GM12878 (cell line): Measurements from ENCODE around the gene CACNB3. TPM values are rescaled to one million over a fixed set of nuclear protein-coding genes. Genes with fewer than 3 reads are reported as not detected.

Experiments used
- ATAC-seq: fragments of 200-7000 bp; cut with Tn5 transposase; 3 replicates; pipeline ENCODE4 v1.9.1; 2020; ENCODE audit warnings: mild to moderate bottlenecking, moderate library complexity
- BruUV-seq: library from RNA; stranded (reverse); fragments of 400-500 nt; replicated peaks from 2 replicates; lab custom pipeline; 2021; lab: Mats Ljungman, UMichigan
- CTCF ChIA-PET: fragments of 300-600 bp; sonication (Branson Sonifier 250); formaldehyde crosslinking; extraction: SDS; loops from one replicate; lab custom pipeline; 2021; ENCODE audit warnings: inconsistent platforms; lab: Yijun Ruan, JAX
- POLR2A ChIA-PET: fragments of 350-600 bp; formaldehyde crosslinking; extraction: SDS; loops from one replicate; lab custom pipeline; 2021; ENCODE audit warnings: inconsistent platforms; lab: Charles Lee
- RAD21 ChIA-PET: fragments of 300-600 bp; sonication (Branson Sonifier 250); formaldehyde crosslinking; loops from one replicate; lab custom pipeline; 2023; ENCODE audit warnings: antibody characterized with exemption; ENCODE audit not compliant: unreplicated experiment; lab: Charles Lee
- SMC1A ChIA-PET: fragments of 300-600 bp; sonication (Branson Sonifier 250); formaldehyde crosslinking; loops from one replicate; lab custom pipeline; 2023; ENCODE audit not compliant: unreplicated experiment, uncharacterized antibody; lab: Charles Lee
- DNase-seq: peaks from one replicate; pipeline ENCODE4 v3.0.0-alpha.2; 2011; ENCODE audit warnings: low read depth, low spot score
- FAIRE-seq: peaks from 3 replicates; lab custom pipeline; 2011; peaks lifted over from hg19 to GRCh38; lab: Jason Lieb, UNC
- H2AFZ ChIP-seq: 2 replicates; pipeline ENCODE4 v1.6.0; 2011; ENCODE audit warnings: low read depth, low read length, control low read depth; ENCODE audit not compliant: control insufficient read depth
- H3K27ac ChIP-seq: 2 replicates; pipeline ENCODE4 v1.5.1; 2011; ENCODE audit warnings: control low read depth; ENCODE audit not compliant: control insufficient read depth, insufficient read depth
- H3K27me3 ChIP-seq, 2 experiments: replicated peaks in 1 of 2; 2 replicates each; pipeline versions ENCODE4 v1.6.0 to v1.6.1; 2011; ENCODE audit warnings: low read length in 1 of 2; ENCODE audit not compliant: control insufficient read depth in 2 of 2, insufficient read depth in 2 of 2
- H3K36me3 ChIP-seq, 2 experiments: 2 replicates each; pipeline ENCODE4 v1.5.1; 2011; ENCODE audit warnings: low read length in 1 of 2; ENCODE audit not compliant: control insufficient read depth in 2 of 2, insufficient read depth in 2 of 2
- H3K4me1 ChIP-seq: 2 replicates; pipeline ENCODE4 v1.6.1; 2011; ENCODE audit warnings: mild to moderate bottlenecking, low read length, moderate library complexity, mixed read lengths; ENCODE audit not compliant: control insufficient read depth, insufficient read depth
- H3K4me2 ChIP-seq: 2 replicates; pipeline ENCODE4 v1.6.0; 2011; ENCODE audit warnings: control low read depth; ENCODE audit not compliant: control insufficient read depth, insufficient read depth
- H3K4me3 ChIP-seq: fragments of 200-600 bp; sonication (generic); 2 replicates; pipeline ENCODE4 v1.5.1; 2016
- H3K79me2 ChIP-seq: 2 replicates; pipeline ENCODE4 v1.6.0; 2011; ENCODE audit warnings: low read length; ENCODE audit not compliant: control insufficient read depth, insufficient read depth
- H3K9ac ChIP-seq: 2 replicates; pipeline ENCODE4 v1.8.0; 2011; ENCODE audit warnings: low read length, control low read depth, mixed read lengths; ENCODE audit not compliant: control insufficient read depth, insufficient read depth
- H3K9me3 ChIP-seq: replicated peaks from 3 replicates; pipeline ENCODE4 v1.5.1; 2011; ENCODE audit warnings: mild to moderate bottlenecking, low read length; ENCODE audit not compliant: control insufficient read depth, insufficient read depth
- H4K20me1 ChIP-seq: 2 replicates; pipeline ENCODE4 v1.6.0; 2011; ENCODE audit not compliant: control insufficient read depth, insufficient read depth
- BCL11A ChIP-seq: IDR thresholded peaks from 2 replicates; pipeline ENCODE4 v1.6.1; 2011; ENCODE audit warnings: low read depth, low read length
- CREM ChIP-seq: IDR thresholded peaks from 2 replicates; pipeline ENCODE4 v1.6.1; 2014; ENCODE audit warnings: antibody characterized with exemption, low read depth
- DPF2 ChIP-seq: fragments of 450-650 bp; IDR thresholded peaks from 2 replicates; pipeline ENCODE4 v1.6.1; 2017; ENCODE audit warnings: mild to moderate bottlenecking
- EGR1 ChIP-seq, 2 experiments: IDR thresholded peaks; 1 replicate in 1 of 2; 2 replicates in 1 of 2; pipeline ENCODE4 v1.6.1; 2011 to 2012; ENCODE audit warnings: low read depth in 2 of 2, low read length in 2 of 2, borderline replicate concordance in 1 of 2, mild to moderate bottlenecking in 1 of 2, moderate library complexity in 1 of 2
- ESRRA ChIP-seq: IDR thresholded peaks from 2 replicates; pipeline ENCODE4 v1.6.1; 2012; ENCODE audit warnings: mild to moderate bottlenecking, low read length, improper control_type of control experiment
- NFYB ChIP-seq: IDR thresholded peaks from 2 replicates; pipeline ENCODE4 v1.6.1; 2011; ENCODE audit warnings: low read depth, mild to moderate bottlenecking, low read length, improper control_type of control experiment, moderate library complexity; ENCODE audit not compliant: insufficient read depth
- PAX5 ChIP-seq: IDR thresholded peaks from 2 replicates; pipeline ENCODE4 v1.6.1; 2011; ENCODE audit warnings: low read depth, low read length, borderline replicate concordance
- PML ChIP-seq: IDR thresholded peaks from 2 replicates; pipeline ENCODE4 v1.6.1; 2012; ENCODE audit warnings: low read length, inconsistent platforms
- SMAD5 ChIP-seq: IDR thresholded peaks from 2 replicates; pipeline ENCODE4 v1.6.1; 2016; ENCODE audit warnings: antibody characterized with exemption, low read depth
- ZSCAN29 ChIP-seq: fragments of 450-650 bp; IDR thresholded peaks from 2 replicates; pipeline ENCODE4 v1.6.1; 2017; ENCODE audit warnings: mild to moderate bottlenecking, moderate library complexity
- WGBS: methylation state at CpG from one replicate; pipeline ENCODE4 v1.1.6; 2016; ENCODE audit warnings: low lambda C conversion rate; ENCODE audit not compliant: insufficient replicate concordance, insufficient coverage; ENCODE audit errors: missing lambda C conversion rate; 5-methylcytosine and 5-hydroxymethylcytosine counted together
- in situ Hi-C: fragments of 300-500 bp; cut with MboI; formaldehyde crosslinking; loops from 9 replicates; pipeline ENCODE4 v1.14.3; 2018; ENCODE audit warnings: mixed read lengths
- intact Hi-C: fragments of 100-400 bp; cut with micrococcal nuclease; formaldehyde crosslinking; loops from one replicate; pipeline ENCODE4 v1.14.2; 2022; ENCODE audit not compliant: unreplicated experiment
- polyA plus RNA-seq, 11 experiments: library from polyadenylated mRNA; depleted of rRNA in 4 of 11; unstranded in 6 of 11; stranded (reverse) in 5 of 11; fragments of >200 nt; fragmentation: Nextera tagmentation in 4 of 11; fragmentation: Illumina TruSeq in 1 of 11; extraction: Ambion mirVana in 4 of 11; extraction: Trizol in 1 of 11; gene quantifications; 1 replicate in 1 of 11; 2 replicates in 10 of 11; pipeline versions ENCODE4 v1.2.1 to v1.2.3, GENCODE V29; 2011 to 2016; ENCODE audit warnings: inconsistent platforms in 2 of 11, missing spikeins in 2 of 11, low read depth in 1 of 11
- total RNA-seq, 4 experiments: library from RNA; depleted of rRNA in 3 of 4; stranded (reverse); fragments of >200 nt in 3 of 4; fragmentation: Illumina TruSeq in 1 of 4; extraction: Trizol in 1 of 4; gene quantifications; 2 replicates each; pipeline versions ENCODE4 v1.2.1 to v1.2.3, GENCODE V29; 2013 to 2021
- TF ChIP-seq, protein P1 (sequence below): fragments of 450-650 bp; formaldehyde crosslinking; IDR thresholded peaks from 2 replicates; pipeline ENCODE4 v1.4.0; 2020; ENCODE audit warnings: mild to moderate bottlenecking, moderate library complexity
- TF ChIP-seq, protein P2 (sequence below), 3 experiments: IDR thresholded peaks in 2 of 3; conservative IDR thresholded peaks in 1 of 3; 2 replicates each; pipeline ENCODE4 v1.5.1; 2011; ENCODE audit warnings: low read depth in 3 of 3, low read length in 3 of 3, mild to moderate bottlenecking in 3 of 3, control low read depth in 2 of 3, moderate library complexity in 2 of 3, inconsistent platforms in 1 of 3, mixed read lengths in 1 of 3; ENCODE audit not compliant: control insufficient read depth in 2 of 3, insufficient read depth in 1 of 3; ENCODE audit errors: extremely low read depth in 1 of 3
- TF ChIP-seq, protein P3 (sequence below): IDR thresholded peaks from 2 replicates; pipeline ENCODE4 v1.6.1; 2011; ENCODE audit warnings: borderline replicate concordance, low read depth, mild to moderate bottlenecking, moderate library complexity, mixed read lengths, low read length; ENCODE audit not compliant: insufficient read depth; ENCODE audit errors: extremely low read length

The CACNB3 gene
- total and polyA plus RNA-seq, 10 of the 15 experiments (the other 5 are each of a cell fraction or from before 2014, with no cell fraction given), result 0.78 to 5.0 (median 1.7) TPM

DNA sequence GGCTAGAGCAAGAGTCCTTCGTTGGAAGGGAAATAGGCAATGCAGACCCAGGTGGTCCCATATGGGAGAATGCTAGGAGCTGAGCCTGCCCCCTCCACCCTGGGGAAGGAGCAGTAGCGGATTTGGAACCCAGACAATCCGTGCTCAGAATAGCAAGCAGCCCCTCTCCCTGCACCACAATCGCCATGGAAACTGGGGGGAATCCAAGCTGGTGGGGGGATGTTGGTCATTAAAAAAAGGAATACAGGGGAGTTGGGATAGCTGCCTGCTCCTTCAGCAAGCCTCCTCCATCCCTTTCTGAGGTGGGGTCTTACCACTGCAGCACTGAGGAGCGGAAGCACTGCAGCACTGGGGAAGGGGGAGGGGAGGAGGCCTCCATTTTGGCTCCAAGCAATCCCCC is 44.5 kb downstream of the CACNB3 start:
- ChIA-PET CTCF (interaction anchor here (0.8 to 9.9 kb wide), 3 partner anchors 9 to 39 kb away, joined by 3 to 135 read pairs (median 75); partner anchors contain the start of gene DDX23), POLR2A (interaction anchor here (1.4 to 2.8 kb wide), 2 partner anchors 10 kb away, joined by 3 to 8 read pairs; no protein-coding TSS in a partner anchor), SMC1A (interaction anchor here (10.6 kb wide), 1 partner anchor 11 kb away, joined by 79 read pairs; the partner anchor contains the start of gene DDX23), RAD21 (interaction anchor here (1.0 kb wide), 1 partner anchor 10 kb away, joined by 3 read pairs; no protein-coding TSS in a partner anchor)
- FAIRE-seq, result no peak
- BruUV-seq, result no TSS peak
- no peak overlapping the region for H3K4me3 ChIP-seq
- 71% methylated on average over 5 of the region's 5 CpGs for WGBS
- H3K4me1 ChIP-seq, result peaks cover 12% of the 10 kb centered on the region
- no peaks in the 10 kb centered on the region for H4K20me1 ChIP-seq
- no peaks in the 10 kb centered on the region for H3K9me3 ChIP-seq
- H3K4me2 ChIP-seq, result no peak overlapping the region
- no peak for DNase-seq
- ATAC-seq, result no peak
- H3K79me2 ChIP-seq, result peaks cover 6% of the 10 kb centered on the region
- in situ Hi-C loops, result no loop called here
- H3K27ac ChIP-seq, result no peak overlapping the region
- no peak overlapping the region for H3K9ac ChIP-seq
- peaks cover 0 to 3% of the 10 kb centered on the region in 2 experiments; a peak in 2 of 4 replicates for H3K36me3 ChIP-seq
- intact Hi-C loops, result no loop called here
- TF ChIP-seq, protein P1, sequence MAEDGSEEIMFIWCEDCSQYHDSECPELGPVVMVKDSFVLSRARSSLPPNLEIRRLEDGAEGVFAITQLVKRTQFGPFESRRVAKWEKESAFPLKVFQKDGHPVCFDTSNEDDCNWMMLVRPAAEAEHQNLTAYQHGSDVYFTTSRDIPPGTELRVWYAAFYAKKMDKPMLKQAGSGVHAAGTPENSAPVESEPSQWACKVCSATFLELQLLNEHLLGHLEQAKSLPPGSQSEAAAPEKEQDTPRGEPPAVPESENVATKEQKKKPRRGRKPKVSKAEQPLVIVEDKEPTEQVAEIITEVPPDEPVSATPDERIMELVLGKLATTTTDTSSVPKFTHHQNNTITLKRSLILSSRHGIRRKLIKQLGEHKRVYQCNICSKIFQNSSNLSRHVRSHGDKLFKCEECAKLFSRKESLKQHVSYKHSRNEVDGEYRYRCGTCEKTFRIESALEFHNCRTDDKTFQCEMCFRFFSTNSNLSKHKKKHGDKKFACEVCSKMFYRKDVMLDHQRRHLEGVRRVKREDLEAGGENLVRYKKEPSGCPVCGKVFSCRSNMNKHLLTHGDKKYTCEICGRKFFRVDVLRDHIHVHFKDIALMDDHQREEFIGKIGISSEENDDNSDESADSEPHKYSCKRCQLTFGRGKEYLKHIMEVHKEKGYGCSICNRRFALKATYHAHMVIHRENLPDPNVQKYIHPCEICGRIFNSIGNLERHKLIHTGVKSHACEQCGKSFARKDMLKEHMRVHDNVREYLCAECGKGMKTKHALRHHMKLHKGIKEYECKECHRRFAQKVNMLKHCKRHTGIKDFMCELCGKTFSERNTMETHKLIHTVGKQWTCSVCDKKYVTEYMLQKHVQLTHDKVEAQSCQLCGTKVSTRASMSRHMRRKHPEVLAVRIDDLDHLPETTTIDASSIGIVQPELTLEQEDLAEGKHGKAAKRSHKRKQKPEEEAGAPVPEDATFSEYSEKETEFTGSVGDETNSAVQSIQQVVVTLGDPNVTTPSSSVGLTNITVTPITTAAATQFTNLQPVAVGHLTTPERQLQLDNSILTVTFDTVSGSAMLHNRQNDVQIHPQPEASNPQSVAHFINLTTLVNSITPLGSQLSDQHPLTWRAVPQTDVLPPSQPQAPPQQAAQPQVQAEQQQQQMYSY (CRISPR knock-in tag), result no peak
- TF ChIP-seq SMAD5, result no peak
- TF ChIP-seq PML, result no peak
- no peak for TF ChIP-seq PAX5
- TF ChIP-seq, protein P2, sequence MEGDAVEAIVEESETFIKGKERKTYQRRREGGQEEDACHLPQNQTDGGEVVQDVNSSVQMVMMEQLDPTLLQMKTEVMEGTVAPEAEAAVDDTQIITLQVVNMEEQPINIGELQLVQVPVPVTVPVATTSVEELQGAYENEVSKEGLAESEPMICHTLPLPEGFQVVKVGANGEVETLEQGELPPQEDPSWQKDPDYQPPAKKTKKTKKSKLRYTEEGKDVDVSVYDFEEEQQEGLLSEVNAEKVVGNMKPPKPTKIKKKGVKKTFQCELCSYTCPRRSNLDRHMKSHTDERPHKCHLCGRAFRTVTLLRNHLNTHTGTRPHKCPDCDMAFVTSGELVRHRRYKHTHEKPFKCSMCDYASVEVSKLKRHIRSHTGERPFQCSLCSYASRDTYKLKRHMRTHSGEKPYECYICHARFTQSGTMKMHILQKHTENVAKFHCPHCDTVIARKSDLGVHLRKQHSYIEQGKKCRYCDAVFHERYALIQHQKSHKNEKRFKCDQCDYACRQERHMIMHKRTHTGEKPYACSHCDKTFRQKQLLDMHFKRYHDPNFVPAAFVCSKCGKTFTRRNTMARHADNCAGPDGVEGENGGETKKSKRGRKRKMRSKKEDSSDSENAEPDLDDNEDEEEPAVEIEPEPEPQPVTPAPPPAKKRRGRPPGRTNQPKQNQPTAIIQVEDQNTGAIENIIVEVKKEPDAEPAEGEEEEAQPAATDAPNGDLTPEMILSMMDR (IDR thresholded peaks at IDR 0.05 in 2 of 3, conservative IDR thresholded peaks at IDR 0.05 in 1 of 3; ENCODE audit: control insufficient read depth in 2 of 3, extremely low read depth in 1 of 3, insufficient read depth in 1 of 3, low read depth in 3 of 3, low read length in 3 of 3), result no peak
- no peak for TF ChIP-seq ZSCAN29
- TF ChIP-seq EGR1 (IDR thresholded peaks at IDR 0.05; ENCODE audit: borderline replicate concordance in 1 of 2, low read depth in 2 of 2, low read length in 2 of 2), result no peak
- no peak for TF ChIP-seq CREM
- TF ChIP-seq, protein P3, sequence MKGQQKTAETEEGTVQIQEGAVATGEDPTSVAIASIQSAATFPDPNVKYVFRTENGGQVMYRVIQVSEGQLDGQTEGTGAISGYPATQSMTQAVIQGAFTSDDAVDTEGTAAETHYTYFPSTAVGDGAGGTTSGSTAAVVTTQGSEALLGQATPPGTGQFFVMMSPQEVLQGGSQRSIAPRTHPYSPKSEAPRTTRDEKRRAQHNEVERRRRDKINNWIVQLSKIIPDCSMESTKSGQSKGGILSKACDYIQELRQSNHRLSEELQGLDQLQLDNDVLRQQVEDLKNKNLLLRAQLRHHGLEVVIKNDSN, result no peak
- no peak for TF ChIP-seq DPF2
- no peak for TF ChIP-seq BCL11A
- no peak for TF ChIP-seq ESRRA
- no peak for TF ChIP-seq NFYB
- TF ChIP-seq, all 136 proteins: peak for 0
- no peak overlapping the region for H2AFZ ChIP-seq
- no peaks in the 10 kb centered on the region for H3K27me3 ChIP-seq
